ENCODE results near the gene YWHAG. TPM values are rescaled to one million over a fixed set of nuclear protein-coding genes. Genes with fewer than 3 reads are reported as not detected.

YWHAG gene
- total and polyA plus RNA-seq, 2 experiments from 2014 or later: 82.2 to 179 TPM

GRCh38 chr7:76349313-76349885 lies 9.4 kb downstream of the YWHAG start:
- H3K36me3 Mint-ChIP-seq (ENCODE audit: low read depth): peaks cover 96% of the 10 kb centered on the region
- ATAC-seq: no peak
- Histone ChIP-seq H3K79me2 (replicated peaks; ENCODE audit: insufficient read depth) (peaks cover 100% of the 10 kb centered on the region), H2AFZ (no peak overlapping the region), H3F3A (replicated peaks; ENCODE audit: low read depth) (peaks cover 42% of the 10 kb centered on the region), H3K27me3 (ENCODE audit: insufficient read depth) (no peaks in the 10 kb centered on the region), H3K36me3 (ENCODE audit: insufficient read depth) (peaks cover 51% of the 10 kb centered on the region), H3K4me1 (ENCODE audit: insufficient read depth) (peaks cover 8% of the 10 kb centered on the region; the same call in 1 of the 2 replicates), H3K4me2 (no peak overlapping the region), H3K27ac (ENCODE audit: low read depth) (no peak overlapping the region), H3K4me3 (no peak overlapping the region), H3K9me2 (ENCODE audit: insufficient read depth) (no peaks in the 10 kb centered on the region), H4K20me1 (replicated peaks; ENCODE audit: insufficient read depth) (peaks cover 91% of the 10 kb centered on the region)
- TF ChIP-seq EZH2 (IDR thresholded peaks at IDR 0.05; ENCODE audit: low read depth, unreplicated experiment): no peak
- no peak for TF ChIP-seq STAT1 (IDR thresholded peaks at IDR 0.05; ENCODE audit: unreplicated experiment)
- no peak for TF ChIP-seq NANOG (IDR thresholded peaks at IDR 0.05; ENCODE audit: borderline replicate concordance)
- TF ChIP-seq EZH2phosphoT487 (IDR thresholded peaks at IDR 0.05; ENCODE audit: unreplicated experiment): no peak
- TF ChIP-seq CREB1 (CRISPR knock-in tag; IDR thresholded peaks at IDR 0.05; ENCODE audit: low read depth): no peak
- no peak for TF ChIP-seq CTCF (conservative IDR thresholded peaks at IDR 0.05; ENCODE audit: low read depth in 2 of 2)
- no peak for TF ChIP-seq ZNF114 (CRISPR knock-in tag; IDR thresholded peaks at IDR 0.05)
- TF ChIP-seq JUNB (IDR thresholded peaks at IDR 0.05; ENCODE audit: unreplicated experiment): no peak
- TF ChIP-seq ZNF462 (CRISPR knock-in tag; IDR thresholded peaks at IDR 0.05): no peak
- H3K4me3 Mint-ChIP-seq: no peak overlapping the region
- peaks cover 40% of the 10 kb centered on the region for H3K4me1 Mint-ChIP-seq
- no peak for DNase-seq (ENCODE audit: low spot score)
- H3K9me3 Mint-ChIP-seq: peaks cover 6% of the 10 kb centered on the region; the same call in 1 of the 3 replicates
- no peak overlapping the region for H3K27ac Mint-ChIP-seq
- peaks cover 17% of the 10 kb centered on the region for H3K27me3 Mint-ChIP-seq (ENCODE audit: insufficient read depth, low read depth, poor library complexity)
